GM19372 (cell line): ENCODE data around the gene RRP15.

ENCODE experiments used
- ATAC-seq: cut with Tn5 transposase; IDR thresholded peaks from one replicate; pipeline ENCODE4 v1.9.1; 2021; ENCODE audit warnings: mild to moderate bottlenecking, low read depth, moderate library complexity; ENCODE audit not compliant: unreplicated experiment

RRP15 gene

DNA sequence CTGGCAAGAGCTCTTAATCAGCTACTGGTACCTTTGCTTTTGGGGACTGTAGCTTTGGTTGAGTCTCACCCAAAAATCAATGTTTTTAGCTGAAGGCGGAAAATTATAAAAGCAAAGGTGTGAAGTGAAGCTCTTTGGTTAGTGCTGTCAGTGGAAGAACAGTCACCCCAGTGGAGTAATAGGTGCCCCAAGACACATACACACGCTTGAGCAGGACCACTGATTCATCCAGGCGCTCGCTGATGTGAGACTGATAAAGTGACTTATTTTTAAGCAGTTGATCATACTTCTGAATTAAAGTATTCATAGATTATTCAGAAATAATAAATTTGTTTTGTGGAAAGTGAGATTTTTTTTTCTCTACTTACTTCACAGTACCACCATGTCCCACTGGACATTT lies 97.2 kb downstream of the RRP15 start:
- ATAC-seq: no peak

DNA sequence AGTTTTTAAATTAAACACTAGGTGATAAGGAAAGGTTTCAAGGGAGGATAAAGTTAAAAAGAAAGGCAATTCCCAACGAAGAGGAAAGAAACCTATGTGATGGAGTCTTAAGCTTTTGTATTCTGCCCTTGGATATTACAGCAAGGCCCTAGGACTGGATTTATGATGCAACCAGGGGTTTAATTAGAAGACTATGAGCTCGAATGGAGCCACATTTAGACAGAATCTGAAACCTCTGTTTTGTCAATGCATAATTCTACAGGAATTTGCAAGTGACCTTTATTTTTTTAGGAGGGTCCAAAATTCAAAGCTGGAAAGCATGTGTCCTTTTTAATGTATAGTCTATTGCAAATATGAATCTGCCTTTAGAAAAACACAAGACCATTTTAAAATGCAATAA lies 98.0 kb downstream of the RRP15 start:
- no peak for ATAC-seq

DNA sequence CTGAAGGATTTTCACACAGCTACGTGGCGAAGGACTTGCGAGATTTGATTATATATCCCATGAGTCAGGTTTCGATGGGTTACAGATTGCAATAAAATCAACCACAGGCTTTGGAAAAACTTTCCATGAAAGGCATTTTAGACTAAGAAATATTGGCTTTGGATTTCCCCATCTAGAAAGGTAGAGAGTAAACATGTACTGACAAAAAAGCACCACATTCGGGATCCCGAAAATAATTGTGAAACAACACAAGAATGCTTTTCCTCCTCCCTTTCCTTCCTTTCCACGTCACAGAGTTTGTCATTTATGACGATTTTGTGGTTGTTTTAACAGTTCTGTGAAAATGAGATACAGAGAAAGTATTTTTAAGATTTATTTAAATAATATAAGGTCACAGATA lies 98.6 kb downstream of the RRP15 start:
- no peak for ATAC-seq

DNA sequence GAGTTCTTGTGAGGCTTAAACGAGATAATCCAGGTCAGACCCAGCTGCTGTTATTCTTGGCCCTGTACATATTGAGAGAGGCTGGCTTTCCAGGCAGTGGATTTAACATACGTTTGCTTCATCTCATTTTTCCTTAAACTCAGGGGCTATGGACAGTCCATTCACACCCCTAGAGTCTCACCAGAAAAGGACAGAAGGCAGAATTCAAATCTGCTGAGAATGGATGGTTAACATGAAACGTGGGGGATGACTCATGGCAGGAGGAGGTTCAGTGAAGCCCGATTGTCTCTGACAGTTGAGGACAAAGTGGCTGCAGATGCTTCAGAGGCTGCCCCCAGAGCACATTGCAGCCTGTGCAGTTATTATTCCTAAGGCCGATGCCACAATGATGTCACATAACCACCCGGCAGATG lies 99.5 kb downstream of the RRP15 start:
- ATAC-seq: no peak
